ENCODE data around the gene RNF14. TPM values are rescaled to one million over a fixed set of nuclear protein-coding genes. Genes with fewer than 3 reads are reported as not detected.

The RNF14 gene
- total and polyA plus RNA-seq, 2 experiments from 2014 or later = 8.9 to 19.0 TPM

- ATAC-seq = no peak
- Mint-ChIP-seq H3K27ac (no peak overlapping the region), H3K9me3 (no peaks in the 10 kb centered on the region), H3K36me3 (ENCODE audit: low read depth) (peaks cover 80% of the 10 kb centered on the region), H3K4me3 (no peak overlapping the region), H3K27me3 (ENCODE audit: insufficient read depth, low read depth, poor library complexity) (peaks cover 4% of the 10 kb centered on the region), H3K4me1 (peaks cover 4% of the 10 kb centered on the region; the same call in 1 of the 3 replicates)
- no peaks in the 10 kb centered on the region for H3K4me1 ChIP-seq (ENCODE audit: insufficient read depth)
- H3K79me2 ChIP-seq (replicated peaks; ENCODE audit: insufficient read depth) = no peaks in the 10 kb centered on the region; the same call in 1 of the 2 replicates
- no peaks in the 10 kb centered on the region for H3K9me2 ChIP-seq (ENCODE audit: insufficient read depth)
- H3K36me3 ChIP-seq (ENCODE audit: insufficient read depth) = peaks cover 37% of the 10 kb centered on the region
- no peak overlapping the region for H2AFZ ChIP-seq
- H4K20me1 ChIP-seq (replicated peaks; ENCODE audit: insufficient read depth) = peaks cover 3% of the 10 kb centered on the region
- TF ChIP-seq ZNF462 (CRISPR knock-in tag; IDR thresholded peaks at IDR 0.05) = no peak
- TF ChIP-seq ZNF114 (CRISPR knock-in tag; IDR thresholded peaks at IDR 0.05) = no peak
- TF ChIP-seq EZH2 (IDR thresholded peaks at IDR 0.05; ENCODE audit: low read depth, unreplicated experiment) = no peak
- TF ChIP-seq NANOG (IDR thresholded peaks at IDR 0.05; ENCODE audit: borderline replicate concordance) = no peak
- TF ChIP-seq STAT1 (IDR thresholded peaks at IDR 0.05; ENCODE audit: unreplicated experiment) = no peak
- TF ChIP-seq CREB1 (CRISPR knock-in tag; IDR thresholded peaks at IDR 0.05; ENCODE audit: low read depth) = no peak
- TF ChIP-seq, protein P1, sequence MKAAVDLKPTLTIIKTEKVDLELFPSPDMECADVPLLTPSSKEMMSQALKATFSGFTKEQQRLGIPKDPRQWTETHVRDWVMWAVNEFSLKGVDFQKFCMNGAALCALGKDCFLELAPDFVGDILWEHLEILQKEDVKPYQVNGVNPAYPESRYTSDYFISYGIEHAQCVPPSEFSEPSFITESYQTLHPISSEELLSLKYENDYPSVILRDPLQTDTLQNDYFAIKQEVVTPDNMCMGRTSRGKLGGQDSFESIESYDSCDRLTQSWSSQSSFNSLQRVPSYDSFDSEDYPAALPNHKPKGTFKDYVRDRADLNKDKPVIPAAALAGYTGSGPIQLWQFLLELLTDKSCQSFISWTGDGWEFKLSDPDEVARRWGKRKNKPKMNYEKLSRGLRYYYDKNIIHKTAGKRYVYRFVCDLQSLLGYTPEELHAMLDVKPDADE (IDR thresholded peaks at IDR 0.05) = no peak
- TF ChIP-seq ZNF331 (CRISPR knock-in tag; IDR thresholded peaks at IDR 0.05; ENCODE audit: low read depth) = no peak
- TF ChIP-seq JUNB (IDR thresholded peaks at IDR 0.05; ENCODE audit: unreplicated experiment) = no peak
- no peak for TF ChIP-seq REST (IDR thresholded peaks at IDR 0.05; ENCODE audit: unreplicated experiment)
- TF ChIP-seq, protein P2, sequence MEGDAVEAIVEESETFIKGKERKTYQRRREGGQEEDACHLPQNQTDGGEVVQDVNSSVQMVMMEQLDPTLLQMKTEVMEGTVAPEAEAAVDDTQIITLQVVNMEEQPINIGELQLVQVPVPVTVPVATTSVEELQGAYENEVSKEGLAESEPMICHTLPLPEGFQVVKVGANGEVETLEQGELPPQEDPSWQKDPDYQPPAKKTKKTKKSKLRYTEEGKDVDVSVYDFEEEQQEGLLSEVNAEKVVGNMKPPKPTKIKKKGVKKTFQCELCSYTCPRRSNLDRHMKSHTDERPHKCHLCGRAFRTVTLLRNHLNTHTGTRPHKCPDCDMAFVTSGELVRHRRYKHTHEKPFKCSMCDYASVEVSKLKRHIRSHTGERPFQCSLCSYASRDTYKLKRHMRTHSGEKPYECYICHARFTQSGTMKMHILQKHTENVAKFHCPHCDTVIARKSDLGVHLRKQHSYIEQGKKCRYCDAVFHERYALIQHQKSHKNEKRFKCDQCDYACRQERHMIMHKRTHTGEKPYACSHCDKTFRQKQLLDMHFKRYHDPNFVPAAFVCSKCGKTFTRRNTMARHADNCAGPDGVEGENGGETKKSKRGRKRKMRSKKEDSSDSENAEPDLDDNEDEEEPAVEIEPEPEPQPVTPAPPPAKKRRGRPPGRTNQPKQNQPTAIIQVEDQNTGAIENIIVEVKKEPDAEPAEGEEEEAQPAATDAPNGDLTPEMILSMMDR (conservative IDR thresholded peaks at IDR 0.05; ENCODE audit: low read depth in 2 of 2) = no peak
- no peak for TF ChIP-seq POLR2AphosphoS5 (IDR thresholded peaks at IDR 0.05; ENCODE audit: low read depth)
- TF ChIP-seq EZH2phosphoT487 (IDR thresholded peaks at IDR 0.05; ENCODE audit: unreplicated experiment) = no peak
- H3K27ac ChIP-seq (ENCODE audit: low read depth) = no peak overlapping the region
- H3K27me3 ChIP-seq (ENCODE audit: insufficient read depth) = no peaks in the 10 kb centered on the region
- H3F3A ChIP-seq (replicated peaks; ENCODE audit: low read depth) = peaks cover 5% of the 10 kb centered on the region; the same call in 1 of the 2 replicates
- H3K4me3 ChIP-seq = no peak overlapping the region
- no peak overlapping the region for H3K4me2 ChIP-seq
- DNase-seq (ENCODE audit: low spot score) = no peak
Measured at GRCh38 chr5:141931694-141932093, 37.2 kb upstream of the RNF14 start.
